ENCODE results near the gene ATF6B. TPM values are rescaled to one million over a fixed set of nuclear protein-coding genes. Genes with fewer than 3 reads are reported as not detected.

The ATF6B gene
- total RNA-seq, 1 experiment from 2014 or later, result 70.2 TPM

DNA sequence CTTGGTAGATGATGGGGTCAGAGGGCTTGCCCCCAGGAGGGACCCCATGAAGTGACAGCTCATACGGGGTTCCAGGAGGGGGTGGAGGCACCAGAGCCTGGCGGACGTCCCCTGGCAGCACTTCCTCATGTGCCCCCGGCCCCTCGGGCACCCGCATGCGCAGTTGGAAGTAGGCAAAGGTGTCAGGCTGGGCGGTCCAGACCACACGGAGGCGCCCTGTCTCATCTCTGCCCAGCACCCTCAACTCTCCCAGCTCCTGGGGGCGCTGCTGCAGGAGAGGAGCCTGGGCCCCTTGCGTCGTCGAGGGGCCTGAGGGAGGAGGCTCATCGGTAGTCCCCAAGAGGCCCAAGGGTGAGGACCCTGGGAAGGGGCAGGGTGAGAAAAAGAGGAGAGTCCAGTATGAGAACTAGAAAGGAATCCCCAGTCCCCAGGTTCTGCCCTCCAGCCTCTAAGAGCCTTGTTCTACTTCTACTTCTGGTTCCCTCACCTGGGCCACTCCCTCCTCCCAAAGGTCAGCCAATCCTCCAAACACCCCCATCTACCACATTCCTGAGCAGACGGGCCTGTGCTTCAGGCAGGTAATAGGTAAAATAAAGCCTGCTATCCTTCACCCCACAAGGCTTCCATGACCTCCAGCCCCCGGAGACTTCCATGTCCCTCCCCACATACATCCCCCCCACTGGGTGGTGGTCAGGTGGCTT, 42.1 kb downstream of the ATF6B start:
- intact Hi-C loops (cut with micrococcal nuclease; ENCODE audit: unreplicated experiment), result no loop called here

DNA sequence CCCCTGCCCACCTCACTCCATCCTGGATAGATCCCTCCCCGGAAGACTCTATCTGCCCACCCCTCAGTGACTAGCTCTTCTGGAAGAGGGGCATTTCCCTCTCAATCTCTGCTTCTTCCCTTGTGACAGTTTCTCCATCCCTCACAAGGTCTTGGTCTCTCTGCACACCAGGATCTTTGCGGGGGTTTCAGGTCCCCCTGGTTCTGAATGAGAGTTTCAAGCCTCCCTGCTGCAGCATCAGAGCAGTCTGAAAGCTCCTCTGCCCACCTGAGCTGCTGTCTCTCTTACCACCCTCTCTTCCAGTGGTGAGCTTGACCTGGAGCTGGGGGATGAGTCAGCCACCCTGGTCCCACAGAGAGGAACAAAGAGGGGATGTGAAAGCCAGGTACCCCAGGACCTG, 43.3 kb downstream of the ATF6B start:
- POLR2A ChIA-PET (ENCODE audit: low non-redundant PET), result interaction anchor here (0.6 kb wide), 1 partner anchor 244 kb away, joined by 4 read pairs; no protein-coding TSS in a partner anchor
- no peak overlapping the region for H3K4me3 ChIP-seq (ENCODE audit: low read depth, low read length, poor library complexity, severe bottlenecking)

More for the DNA sequence above, 42.1 kb downstream of the ATF6B start:
- POLR2A ChIA-PET (ENCODE audit: low non-redundant PET), result no interaction called here
- CTCF ChIA-PET, result interaction anchor here (0.8 kb wide), 1 partner anchor 33 kb away, joined by 3 read pairs; no protein-coding TSS in a partner anchor
- no peaks in the 10 kb centered on the region for H3K4me1 ChIP-seq (ENCODE audit: insufficient read depth, low read length, poor library complexity, severe bottlenecking)
- no peaks in the 10 kb centered on the region for H3K9me3 ChIP-seq (ENCODE audit: low read depth, low read length, poor library complexity, severe bottlenecking)
- H3K27ac ChIP-seq (ENCODE audit: low read depth, low read length, poor library complexity, severe bottlenecking), result no peak overlapping the region
- DNase-seq (ENCODE audit: low spot score), result no peak
- H3K36me3 ChIP-seq (ENCODE audit: insufficient read depth, low read length, poor library complexity, severe bottlenecking), result no peaks in the 10 kb centered on the region
- TF ChIP-seq EZH2 (IDR thresholded peaks at IDR 0.05; ENCODE audit: borderline replicate concordance, low read depth, low read length, poor library complexity, severe bottlenecking), result no peak
- TF ChIP-seq, protein P1, sequence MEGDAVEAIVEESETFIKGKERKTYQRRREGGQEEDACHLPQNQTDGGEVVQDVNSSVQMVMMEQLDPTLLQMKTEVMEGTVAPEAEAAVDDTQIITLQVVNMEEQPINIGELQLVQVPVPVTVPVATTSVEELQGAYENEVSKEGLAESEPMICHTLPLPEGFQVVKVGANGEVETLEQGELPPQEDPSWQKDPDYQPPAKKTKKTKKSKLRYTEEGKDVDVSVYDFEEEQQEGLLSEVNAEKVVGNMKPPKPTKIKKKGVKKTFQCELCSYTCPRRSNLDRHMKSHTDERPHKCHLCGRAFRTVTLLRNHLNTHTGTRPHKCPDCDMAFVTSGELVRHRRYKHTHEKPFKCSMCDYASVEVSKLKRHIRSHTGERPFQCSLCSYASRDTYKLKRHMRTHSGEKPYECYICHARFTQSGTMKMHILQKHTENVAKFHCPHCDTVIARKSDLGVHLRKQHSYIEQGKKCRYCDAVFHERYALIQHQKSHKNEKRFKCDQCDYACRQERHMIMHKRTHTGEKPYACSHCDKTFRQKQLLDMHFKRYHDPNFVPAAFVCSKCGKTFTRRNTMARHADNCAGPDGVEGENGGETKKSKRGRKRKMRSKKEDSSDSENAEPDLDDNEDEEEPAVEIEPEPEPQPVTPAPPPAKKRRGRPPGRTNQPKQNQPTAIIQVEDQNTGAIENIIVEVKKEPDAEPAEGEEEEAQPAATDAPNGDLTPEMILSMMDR (conservative IDR thresholded peaks at IDR 0.05; ENCODE audit: low read depth, low read length), result no peak
- peaks cover 7% of the 10 kb centered on the region for H3K27me3 ChIP-seq (replicated peaks; ENCODE audit: insufficient read depth, low read depth, low read length, poor library complexity)
- no peak overlapping the region for H3K4me3 ChIP-seq (ENCODE audit: low read depth, low read length, poor library complexity, severe bottlenecking)
- no TSS peak for BruUV-seq (replicated peaks)

DNA sequence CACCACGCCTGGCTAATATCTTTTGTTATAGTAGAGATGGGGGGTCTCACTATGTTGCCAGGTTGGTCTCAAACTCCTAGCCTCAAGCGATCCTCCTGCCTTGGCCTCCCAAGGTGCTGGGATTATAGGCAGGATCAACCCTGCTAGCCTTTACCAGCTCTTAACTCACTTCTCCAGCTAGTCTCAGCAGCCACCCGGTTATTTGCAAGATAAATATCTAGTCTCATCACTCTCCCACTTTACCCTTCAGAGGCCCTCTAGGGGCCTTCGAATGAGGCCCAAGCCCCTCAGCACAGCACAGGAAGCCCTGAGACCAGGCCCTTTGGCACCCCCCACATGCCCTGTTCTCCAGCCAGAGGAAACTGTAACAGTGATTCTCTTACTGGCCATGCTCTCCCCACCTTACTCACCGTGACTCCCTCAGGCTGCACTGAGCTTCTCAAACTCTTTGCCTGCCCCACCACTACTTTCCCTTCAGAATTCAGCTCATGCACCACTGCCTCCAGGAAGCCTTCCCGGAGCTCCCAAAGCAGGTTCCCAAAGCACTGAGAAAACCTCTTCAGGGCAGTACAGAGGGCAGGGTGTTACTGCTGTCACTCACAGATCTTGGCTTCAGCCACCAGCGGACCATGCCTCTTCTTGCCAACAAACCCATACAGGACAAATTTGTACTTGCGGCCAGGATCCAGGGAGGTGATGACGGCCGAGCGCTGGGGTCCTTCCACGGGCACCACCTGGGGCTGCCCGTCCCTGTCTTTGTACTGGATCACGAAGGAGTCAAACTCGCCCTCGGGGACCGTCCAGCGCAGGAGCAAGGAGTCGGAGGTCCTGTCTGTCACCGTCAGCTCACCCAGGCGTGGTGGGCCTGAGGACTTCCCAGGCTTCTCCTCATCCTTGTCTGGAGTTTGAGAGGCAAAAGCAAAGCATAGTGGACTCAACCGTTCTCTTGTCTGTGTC, 44.0 kb downstream of the ATF6B start:
- ChIA-PET CTCF (no interaction called here), POLR2A (ENCODE audit: low non-redundant PET) (no interaction called here)
- TF ChIP-seq, protein P1 (conservative IDR thresholded peaks at IDR 0.05; ENCODE audit: low read depth, low read length), result no peak
- no peak for TF ChIP-seq EZH2 (IDR thresholded peaks at IDR 0.05; ENCODE audit: borderline replicate concordance, low read depth, low read length, poor library complexity, severe bottlenecking)
- BruUV-seq (replicated peaks), result no TSS peak
- no peak overlapping the region for H3K4me3 ChIP-seq (ENCODE audit: low read depth, low read length, poor library complexity, severe bottlenecking)
- H3K27me3 ChIP-seq (replicated peaks; ENCODE audit: insufficient read depth, low read depth, low read length, poor library complexity), result peaks cover 7% of the 10 kb centered on the region
- no peak overlapping the region for H3K27ac ChIP-seq (ENCODE audit: low read depth, low read length, poor library complexity, severe bottlenecking)
- DNase-seq (ENCODE audit: low spot score), result no peak
- no peaks in the 10 kb centered on the region for H3K4me1 ChIP-seq (ENCODE audit: insufficient read depth, low read length, poor library complexity, severe bottlenecking)
- H3K36me3 ChIP-seq (ENCODE audit: insufficient read depth, low read length, poor library complexity, severe bottlenecking), result no peaks in the 10 kb centered on the region
- intact Hi-C loops (cut with micrococcal nuclease; ENCODE audit: unreplicated experiment), result no loop called here
- H3K9me3 ChIP-seq (ENCODE audit: low read depth, low read length, poor library complexity, severe bottlenecking), result no peaks in the 10 kb centered on the region

More for the DNA sequence above, 43.3 kb downstream of the ATF6B start:
- Histone ChIP-seq H3K27me3 (replicated peaks; ENCODE audit: insufficient read depth, low read depth, low read length, poor library complexity) (peaks cover 7% of the 10 kb centered on the region), H3K36me3 (ENCODE audit: insufficient read depth, low read length, poor library complexity, severe bottlenecking) (no peaks in the 10 kb centered on the region), H3K4me1 (ENCODE audit: insufficient read depth, low read length, poor library complexity, severe bottlenecking) (no peaks in the 10 kb centered on the region), H3K9me3 (ENCODE audit: low read depth, low read length, poor library complexity, severe bottlenecking) (no peaks in the 10 kb centered on the region), H3K27ac (ENCODE audit: low read depth, low read length, poor library complexity, severe bottlenecking) (no peak overlapping the region)
- CTCF ChIA-PET, result no interaction called here
- intact Hi-C loops (cut with micrococcal nuclease; ENCODE audit: unreplicated experiment), result no loop called here
- DNase-seq (ENCODE audit: low spot score), result no peak
- no TSS peak for BruUV-seq (replicated peaks)
- no peak for TF ChIP-seq EZH2 (IDR thresholded peaks at IDR 0.05; ENCODE audit: borderline replicate concordance, low read depth, low read length, poor library complexity, severe bottlenecking)
- TF ChIP-seq, protein P1 (conservative IDR thresholded peaks at IDR 0.05; ENCODE audit: low read depth, low read length), result no peak
